T-helper 1 cell (primary cell): ENCODE results near the gene RNF5.

Experiments used
- DNase-seq, 5 donors: peaks; one replicate each; pipeline ENCODE4 v3.0.0-alpha.2; 2012 to 2020

RNF5 gene

DNA sequence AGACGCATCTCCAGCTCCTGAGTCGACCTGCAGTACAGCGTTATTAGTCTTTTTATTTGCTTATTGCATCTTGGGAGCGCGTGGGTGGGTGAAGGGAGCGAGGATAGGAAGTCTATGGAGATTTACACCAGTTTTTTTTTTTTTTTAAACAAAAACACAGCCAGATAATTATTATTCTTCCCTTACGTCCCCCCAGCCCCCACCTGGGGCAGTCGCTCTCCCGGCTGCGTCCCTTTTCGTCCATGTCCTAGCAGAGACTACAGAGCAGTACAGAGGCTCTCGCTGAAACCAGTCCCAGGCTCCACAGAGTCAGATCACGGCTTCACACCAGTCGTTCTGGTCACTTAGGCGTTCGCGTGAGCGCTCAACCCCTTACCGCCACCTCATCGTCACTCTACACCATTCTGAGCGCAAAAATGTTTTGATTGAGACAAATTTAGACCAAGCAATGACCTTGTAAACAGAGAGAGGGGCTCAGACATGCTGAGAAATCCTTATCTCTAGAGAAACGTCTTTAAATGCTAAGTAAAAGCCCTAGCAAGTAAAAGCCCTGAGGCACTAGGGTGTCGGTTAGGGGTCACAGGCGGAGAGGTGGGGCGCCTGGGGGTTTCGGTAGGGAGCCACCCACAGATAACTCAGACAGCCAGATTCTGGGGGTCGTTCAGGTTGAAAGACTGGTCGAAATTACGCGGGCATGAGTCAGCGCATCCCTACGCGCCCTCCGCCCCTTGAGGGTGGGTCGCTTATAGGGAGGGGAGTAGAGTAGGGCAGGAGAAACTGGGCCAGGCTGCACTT, 25.2 kb upstream of the RNF5 start:
- no peak for DNase-seq

DNA sequence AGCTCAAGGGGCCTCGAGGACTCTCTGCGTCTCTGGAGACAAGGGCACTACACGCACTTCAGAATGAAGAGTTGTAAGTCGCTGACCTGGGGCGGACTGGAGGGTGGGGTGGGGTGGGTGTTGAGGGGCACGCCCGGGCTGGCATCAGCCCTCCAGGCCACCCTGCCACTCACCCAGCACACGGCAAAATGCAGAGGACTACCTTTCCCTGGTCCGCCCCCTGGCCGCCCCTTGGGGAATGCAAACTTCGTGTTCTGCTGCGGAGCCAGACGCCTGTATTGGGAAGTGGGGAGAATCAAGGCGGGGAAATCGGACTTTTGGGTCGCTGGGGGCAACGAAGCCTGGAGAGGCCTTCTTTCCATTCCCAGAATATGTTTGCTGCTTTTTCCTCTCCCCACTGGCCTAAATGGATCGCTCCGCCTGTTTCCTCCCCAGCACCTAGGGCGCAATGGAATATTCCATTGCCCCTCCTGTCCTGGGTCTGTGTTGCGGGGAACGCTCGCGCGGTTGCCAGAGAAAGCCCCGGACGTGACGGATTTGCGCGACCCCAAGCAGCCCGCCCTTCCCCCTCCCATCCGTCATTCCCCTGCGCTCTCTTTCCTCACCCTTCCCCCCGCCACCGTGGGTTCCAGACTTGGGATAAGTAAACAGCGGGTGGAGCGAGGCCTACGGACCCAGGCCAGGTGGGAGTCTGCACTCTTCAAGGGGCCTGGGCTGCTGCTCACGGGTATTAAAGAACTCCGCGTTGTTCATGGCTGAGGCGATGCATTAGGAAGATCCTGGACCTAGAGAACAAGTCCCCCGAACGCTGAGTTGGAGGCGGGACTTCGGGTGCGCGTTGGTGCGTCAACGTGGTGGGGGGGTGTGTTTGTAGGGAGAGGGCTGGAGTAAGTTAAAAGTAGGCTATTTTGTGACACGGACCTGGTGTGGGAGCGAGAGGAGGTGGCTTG, 24.4 kb upstream of the RNF5 start, which contains the start of gene PPT2:
TSS of gene PPT2 (plus strand) at position 578 of the 950 bp plus-strand sequence. CDS start 454 bp downstream, outside the sequence.
- peak; percentile 29 to 84 (median 56) for DNase-seq

DNA sequence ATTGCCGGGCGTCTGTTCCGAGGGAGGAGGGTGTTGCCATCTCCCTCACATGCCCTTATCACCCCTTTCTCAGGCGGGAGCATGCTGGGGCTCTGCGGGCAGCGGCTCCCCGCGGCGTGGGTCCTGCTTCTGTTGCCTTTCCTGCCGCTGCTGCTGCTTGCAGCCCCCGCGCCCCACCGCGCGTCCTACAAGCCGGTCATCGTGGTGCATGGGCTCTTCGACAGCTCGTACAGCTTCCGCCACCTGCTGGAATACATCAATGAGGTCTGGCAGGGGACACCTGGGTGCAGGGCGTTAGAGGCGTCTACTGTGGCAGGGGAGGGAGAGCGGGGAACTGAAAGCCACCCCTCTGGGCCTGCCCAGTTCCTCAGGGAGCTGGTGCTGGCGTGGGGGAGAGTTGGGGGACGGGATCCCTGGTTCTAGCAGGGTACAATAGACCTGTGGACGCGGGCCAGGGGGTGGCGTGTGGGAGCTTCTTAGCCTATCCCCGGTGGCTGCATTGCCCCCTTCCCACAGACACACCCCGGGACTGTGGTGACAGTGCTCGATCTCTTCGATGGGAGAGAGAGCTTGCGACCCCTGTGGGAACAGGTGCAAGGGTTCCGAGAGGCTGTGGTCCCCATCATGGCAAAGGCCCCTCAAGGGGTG, 23.6 kb upstream of the RNF5 start:
- DNase-seq = peak; percentile 40 to 75 (median 55)

DNA sequence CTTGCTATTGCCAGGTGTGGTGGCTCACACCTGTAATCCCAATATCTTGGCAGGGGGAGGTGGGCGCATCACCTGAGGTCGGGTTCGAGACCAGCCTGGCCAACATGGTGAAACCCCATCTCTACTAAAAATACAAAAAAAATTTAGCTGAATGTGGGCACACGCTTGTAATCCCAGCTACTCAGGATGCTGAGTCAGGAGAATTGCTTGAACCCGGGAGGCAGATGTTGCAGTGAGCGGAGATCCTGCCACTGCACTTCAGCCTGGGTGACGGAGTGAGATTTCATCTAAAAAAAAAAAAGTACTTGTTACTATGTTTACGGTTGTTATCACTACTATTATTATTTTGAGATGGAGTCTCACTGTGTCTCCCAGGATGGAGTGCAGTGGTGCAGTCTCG, 21.3 kb upstream of the RNF5 start:
- DNase-seq = no peak

DNA sequence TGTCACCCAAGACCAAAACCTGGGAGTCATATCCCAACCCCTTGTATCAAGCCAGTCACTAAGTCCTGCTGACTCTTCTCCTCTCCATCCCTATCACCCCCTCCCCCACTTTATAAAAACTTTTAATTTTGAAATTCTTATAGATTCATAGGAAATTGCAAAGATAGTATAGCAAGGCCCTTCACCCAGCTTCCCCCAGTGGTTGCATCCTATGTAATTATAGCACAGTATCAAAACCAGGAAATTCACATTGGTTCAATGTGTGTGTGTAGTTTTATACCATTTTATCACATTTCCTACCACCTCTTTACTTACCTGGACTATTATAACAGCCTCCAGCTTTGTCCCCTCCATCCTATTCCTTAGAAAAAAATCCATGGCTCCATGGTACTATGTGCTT, 20.2 kb upstream of the RNF5 start:
- DNase-seq = no peak

DNA sequence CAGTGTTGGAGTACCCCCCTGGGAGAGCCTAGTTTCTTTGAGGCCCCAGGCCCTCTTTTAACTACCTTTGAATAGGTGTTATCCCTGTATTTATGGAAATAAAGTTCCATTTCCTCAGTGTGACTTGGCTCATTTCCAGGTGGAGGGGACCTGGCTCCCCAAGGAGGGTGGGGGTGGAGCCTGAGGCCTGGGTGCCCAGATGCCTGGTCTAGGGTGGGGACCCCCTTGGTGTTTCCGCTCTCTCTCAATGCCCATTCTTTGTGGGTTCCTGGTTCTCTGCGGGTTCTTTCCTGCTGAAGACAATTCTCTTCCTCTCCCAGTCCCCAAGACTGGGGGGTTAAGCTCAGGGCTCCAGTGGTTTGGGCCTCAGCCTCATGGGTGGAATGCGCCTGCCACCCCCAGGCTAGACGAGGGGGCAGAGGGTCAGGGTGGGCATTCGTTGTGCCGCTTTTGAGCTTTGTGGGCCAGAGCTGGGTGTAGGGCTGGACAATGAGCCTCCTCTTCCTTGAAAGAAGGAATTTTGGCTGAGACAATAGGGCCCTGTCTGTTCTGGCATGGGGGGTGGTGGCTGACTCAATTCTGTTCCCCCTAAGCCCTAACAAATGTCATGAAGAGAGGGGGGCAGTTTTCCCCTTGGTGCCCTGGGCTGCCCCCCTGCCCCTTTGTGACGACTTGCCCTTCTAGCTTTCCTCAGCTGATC, 14.5 kb upstream of the RNF5 start:
- DNase-seq = no peak

DNA sequence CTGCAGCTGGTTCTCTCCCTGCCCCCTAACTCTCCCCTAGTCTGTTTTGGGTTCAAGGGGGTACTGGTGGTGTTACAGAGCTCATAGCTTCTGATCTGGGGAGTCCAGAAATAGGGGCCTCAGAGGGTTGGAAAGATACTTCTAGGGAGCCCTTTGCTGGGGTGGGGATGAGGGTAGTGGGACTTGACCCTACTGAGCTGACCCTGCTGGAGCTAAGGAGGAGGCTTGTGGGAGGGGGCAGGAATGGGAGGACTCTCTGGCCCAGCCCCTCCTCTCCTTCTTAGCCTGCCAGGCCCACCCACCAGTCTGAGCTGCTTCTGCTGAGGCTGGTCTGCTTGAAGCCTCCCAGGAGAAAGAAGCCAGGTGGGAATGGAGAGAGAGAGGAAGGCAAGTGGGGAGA, 13.9 kb upstream of the RNF5 start, which contains the start of gene EGFL8:
TSS of gene EGFL8 (plus strand) at position 301 of the 400 bp plus-strand sequence. CDS start 1,571 bp downstream, outside the sequence.
- no peak for DNase-seq

DNA sequence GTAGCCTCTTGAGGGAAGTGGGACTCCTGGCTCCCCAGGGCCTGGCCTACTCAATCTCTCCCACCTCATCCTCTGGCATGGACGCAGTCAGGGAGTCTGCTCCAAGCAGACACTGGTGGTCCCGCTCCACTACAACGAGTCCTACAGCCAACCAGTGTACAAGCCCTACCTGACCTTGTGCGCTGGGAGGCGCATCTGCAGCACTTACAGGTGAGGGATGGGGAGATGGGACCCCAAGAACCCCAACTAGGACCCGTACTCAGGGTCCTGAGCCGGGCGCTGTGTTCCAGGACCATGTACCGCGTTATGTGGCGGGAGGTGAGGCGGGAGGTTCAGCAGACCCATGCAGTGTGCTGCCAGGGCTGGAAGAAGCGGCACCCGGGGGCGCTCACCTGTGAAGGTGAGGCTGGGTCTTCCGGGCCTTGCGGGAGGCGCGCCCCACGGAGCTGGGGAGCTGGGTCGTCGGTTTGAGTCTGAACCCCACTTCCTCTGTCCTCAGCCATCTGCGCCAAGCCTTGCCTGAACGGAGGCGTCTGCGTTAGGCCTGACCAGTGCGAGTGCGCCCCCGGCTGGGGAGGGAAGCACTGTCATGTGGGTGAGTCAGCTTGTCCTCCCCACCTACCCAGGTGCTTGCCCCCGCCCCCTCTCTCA, 11.7 kb upstream of the RNF5 start:
- no peak for DNase-seq

DNA sequence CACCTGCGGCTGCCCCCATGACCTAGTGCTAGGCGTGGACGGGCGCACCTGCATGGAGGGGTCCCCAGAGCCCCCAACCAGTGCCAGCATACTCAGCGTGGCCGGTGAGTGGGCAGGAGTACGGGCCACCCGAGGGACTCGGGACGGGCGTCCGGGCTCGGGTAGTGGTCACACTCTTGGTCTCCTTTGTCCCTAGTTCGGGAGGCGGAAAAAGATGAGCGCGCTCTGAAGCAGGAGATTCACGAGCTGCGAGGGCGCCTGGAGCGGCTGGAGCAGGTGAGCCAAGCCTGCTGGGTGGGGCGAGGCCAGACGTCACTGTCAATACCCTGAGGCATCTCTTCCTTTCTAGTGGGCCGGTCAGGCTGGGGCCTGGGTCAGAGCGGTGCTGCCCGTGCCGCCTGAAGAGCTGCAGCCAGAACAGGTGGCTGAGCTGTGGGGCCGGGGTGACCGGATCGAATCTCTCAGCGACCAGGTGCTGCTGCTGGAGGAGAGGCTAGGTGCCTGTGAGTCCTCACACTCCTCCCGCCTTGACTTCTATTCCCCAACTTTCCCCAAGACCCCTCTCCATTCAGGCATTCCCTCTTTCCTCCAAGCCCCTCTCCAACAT, 10.9 kb upstream of the RNF5 start:
- DNase-seq = no peak

DNA sequence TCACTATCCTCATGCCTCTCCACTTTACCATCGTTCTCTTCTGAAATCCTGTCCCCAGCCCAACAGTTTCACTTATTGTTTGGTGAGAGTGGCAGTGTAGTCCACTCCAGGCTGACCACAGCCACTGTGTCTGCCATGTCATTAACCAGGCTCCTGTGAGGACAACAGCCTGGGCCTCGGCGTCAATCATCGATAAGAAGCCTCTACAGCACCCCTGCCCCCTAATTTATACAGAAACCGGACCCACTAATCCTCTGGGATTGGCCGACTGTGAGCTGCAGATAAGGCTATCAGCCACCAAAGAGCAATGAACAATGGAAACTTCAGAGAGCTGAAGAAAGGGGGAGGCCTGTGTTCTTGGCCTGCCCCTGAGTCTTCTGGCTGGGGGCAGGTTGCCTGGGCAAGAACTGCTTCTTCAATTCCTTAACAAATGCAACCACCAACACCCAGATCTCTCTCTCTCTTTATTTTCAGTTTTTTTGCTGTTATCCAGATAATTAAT, 10.4 kb upstream of the RNF5 start:
- no peak for DNase-seq

DNA sequence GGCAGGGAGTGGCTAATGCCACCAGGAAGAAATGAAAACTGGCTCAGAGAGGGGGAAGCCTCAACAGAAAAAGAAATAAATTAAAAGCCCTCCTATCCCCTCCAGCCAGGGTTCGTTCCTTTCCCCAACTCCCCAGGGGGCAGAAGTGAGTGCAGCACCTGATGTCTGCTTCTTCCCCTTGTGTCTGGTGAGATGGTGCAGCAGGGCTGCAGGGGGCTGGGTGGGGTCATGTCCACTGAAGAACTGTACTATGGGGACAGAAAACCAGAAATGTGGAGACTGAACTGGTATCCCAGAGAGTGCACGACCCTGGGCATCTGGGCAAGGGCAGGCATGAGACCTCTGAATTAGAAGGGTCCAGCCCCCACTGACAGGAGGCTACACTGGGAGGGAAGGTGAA, 9.9 kb upstream of the RNF5 start:
- DNase-seq = no peak

DNA sequence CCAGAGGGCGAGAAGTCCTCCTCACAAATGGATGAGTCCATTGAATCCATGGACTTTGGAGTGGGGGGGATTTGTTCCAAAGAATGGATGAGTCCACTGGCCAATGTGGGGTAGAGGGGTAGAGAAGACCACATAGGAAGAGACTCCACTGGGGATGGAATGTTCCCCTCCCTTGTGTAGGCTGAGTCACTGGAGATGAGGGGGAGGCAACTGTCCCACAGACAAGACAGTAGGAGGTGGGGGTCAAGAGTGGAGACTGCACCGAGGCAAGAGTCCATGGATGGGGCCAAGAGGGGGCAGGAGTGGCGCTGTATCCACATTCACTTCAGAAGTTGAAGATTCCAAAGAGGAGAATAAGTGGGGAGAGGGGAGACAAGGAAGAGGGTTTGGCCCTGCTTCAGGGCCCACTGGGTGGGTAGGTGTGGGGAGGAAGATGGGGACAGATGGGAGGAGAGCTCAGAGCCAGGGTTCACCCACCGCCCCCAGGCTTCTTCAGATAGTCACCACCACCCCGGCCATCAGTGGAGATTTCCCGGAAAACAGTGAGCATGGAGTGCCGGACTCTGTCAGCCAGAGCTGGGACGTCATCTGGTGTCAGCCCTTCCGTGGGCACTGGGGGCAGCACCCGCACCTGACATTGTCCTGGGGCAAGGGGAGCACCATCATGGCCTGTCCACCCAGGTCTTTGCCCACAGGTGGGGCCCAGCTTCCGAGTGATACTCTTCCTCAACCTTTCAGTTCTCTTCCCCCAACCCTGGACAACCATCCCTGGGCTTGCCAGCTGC, 9.2 kb upstream of the RNF5 start:
- no peak for DNase-seq

DNA sequence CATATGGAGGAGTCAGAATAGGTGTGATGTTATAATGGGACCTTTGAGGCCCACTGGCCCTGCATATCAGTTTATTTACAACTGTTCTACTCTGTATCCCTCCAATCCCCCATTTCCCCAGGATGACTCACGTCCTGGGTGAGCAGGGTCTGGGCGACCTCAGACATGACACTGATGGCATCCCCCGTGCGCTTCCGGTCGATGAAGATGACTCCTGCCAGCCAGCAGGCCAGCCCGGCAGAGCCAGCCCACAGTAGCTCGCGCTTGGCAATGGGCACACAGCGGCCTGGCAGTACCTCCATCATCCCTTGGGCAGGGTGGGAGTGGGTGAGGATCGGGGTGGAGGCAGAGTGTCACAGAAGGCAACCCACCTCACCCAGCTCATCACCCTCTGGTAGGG, 7.9 kb upstream of the RNF5 start:
- DNase-seq = no peak

DNA sequence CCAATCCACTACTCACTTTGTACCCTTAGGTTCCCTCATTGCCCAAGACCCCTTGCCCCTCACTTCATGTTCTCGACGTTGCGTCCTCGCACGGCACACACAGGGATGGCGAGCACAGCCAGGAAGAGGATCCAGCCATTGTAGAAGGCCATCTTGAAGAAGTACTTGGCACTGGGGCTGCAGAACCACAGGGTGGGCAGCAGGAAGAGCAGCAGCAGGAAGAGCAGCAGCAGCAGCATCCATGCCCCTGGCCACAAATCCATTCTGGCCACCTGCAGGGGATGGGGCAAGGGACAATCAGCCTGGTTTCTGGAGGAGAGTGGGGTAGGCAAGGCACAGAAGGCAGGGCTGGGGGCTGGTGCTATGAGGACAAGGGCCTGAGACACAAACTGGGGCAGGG, 7.0 kb upstream of the RNF5 start:
- DNase-seq = no peak

DNA sequence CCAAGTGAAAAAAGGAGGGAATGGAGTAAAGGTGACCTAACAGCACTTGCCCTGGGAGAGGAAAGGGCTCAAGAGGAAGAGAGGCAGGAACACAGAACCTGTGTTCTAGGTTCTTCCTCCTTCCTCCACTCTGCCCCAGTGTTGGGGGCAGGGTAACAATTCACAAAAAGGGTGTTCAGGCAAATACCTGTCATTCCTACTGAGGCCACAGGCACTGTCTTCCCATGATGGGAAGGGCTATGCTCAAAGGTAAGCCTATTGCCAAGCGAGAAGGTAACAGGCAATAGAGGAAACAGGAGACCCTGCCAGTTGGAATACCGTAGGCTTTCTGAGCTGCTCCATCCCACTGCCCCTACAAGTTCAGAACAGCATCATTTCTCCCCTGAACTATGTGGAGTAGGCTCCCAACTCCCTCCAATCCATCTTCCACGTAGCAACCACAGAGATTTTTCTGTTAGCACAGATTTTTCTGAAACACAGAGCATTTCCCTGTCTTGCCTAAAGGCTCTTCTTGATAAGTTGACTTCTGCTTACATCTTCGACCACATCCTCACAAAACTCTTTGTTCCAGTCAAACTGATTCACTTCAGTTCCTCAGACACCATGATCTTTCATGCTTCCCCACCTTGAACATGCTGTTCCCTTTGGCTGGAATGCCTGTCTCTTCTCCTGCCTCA, 5.0 kb upstream of the RNF5 start:
- no peak for DNase-seq

DNA sequence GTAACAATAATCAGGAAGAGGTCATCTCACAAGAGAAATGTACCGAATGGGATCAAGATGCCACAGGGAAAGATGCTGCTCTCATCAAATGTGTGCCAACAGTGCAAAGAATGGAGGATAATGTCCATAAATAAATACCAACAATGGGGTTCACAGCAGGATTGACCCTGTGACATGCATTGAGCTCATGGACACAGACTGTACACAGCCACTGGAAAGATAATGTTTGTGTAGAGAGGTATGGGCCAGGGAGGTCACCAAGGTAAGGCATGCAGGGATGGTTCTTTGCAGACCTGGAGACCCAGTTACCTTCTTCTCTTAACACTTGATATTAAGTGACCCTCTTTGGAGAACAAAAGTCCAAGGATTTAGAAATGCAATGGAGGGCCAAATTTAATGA, 3.8 kb upstream of the RNF5 start:
- DNase-seq = no peak

DNA sequence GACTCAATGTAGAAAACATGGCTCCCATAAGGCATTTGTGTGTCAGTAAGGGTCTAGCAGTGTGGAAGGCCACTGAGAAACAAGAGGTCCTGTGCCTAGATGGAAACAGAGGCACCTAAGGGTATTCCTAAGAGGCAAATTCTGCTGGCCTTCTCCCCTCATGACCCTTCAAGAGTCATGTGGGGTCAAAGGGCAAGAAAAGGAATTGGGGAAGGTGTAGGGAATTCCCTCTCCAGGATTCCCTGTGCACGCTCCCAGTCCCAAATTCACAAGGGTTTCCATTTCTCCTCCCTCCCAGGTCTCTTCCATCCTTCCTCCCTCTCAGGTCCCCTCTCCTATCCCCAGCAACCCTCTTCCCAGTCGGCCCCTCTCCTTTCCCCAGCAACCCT, 2.9 kb upstream of the RNF5 start:
- no peak for DNase-seq

DNA sequence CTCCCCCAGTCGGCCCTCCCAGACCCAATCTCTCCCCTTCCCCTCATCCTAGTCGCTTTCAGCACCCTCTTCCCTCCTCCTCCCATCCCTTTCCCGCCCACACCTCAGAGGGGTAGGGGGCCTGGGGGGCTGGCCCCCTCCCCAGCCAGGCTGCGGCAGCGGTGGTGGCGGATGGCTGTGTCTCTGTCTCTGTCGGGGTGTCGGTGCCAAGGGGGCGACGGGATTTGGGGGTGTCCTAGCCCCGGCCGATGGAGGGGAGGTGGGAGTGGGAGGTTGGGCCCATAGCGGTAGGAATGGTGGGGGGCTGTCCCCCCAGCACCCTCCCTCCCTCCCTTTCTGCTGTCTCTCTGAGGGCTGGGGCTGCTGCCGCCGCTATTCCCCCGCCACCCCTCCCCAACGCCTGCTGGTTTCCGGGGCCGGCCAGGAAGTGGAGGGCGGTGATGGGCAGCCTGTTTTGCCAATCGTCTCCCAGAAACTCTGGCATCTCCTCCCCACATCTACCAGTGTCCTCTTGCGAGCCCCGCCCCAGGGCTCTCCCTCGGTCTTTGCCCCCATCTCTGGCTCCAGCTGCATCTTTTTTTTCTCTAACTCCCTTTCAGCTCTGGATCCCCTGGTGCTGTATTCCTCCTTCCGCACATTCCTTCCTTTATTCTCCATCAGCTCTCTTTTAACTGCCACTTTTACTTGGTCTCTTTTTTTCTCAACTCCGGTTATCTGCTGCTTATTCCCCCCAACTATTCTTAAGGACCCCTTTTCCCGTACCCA, 2.3 kb upstream of the RNF5 start, which contains the start of gene AGPAT1:
TSS of gene AGPAT1 (minus strand) at position 374 of the 765 bp plus-strand sequence. CDS start 4,588 bp downstream, outside the sequence.
- DNase-seq = peak; percentile 89 to 96 (median 93)
